AG04450 (cell line): ENCODE results near the gene TAB2. TPM values are rescaled to one million over a fixed set of nuclear protein-coding genes. Genes with fewer than 3 reads are reported as not detected.
"Not testable (repeated sequence)": the region's sequence is repeated elsewhere in the genome, so short reads cannot be mapped to it uniquely, and the experiment has no call there.

Experiments used
- CTCF ChIA-PET: fragments of 300-600, 350-600 bp; formaldehyde crosslinking; extraction: SDS; loops from one replicate; lab custom pipeline; 2022; ENCODE audit warnings: antibody characterized with exemption, inconsistent platforms; lab: Charles Lee
- POLR2A ChIA-PET: fragments of 350-600 bp; formaldehyde crosslinking; extraction: SDS; loops from one replicate; lab custom pipeline; 2021; ENCODE audit warnings: antibody characterized with exemption, inconsistent platforms; lab: Yijun Ruan, JAX
- DNase-seq: peaks from one replicate; pipeline ENCODE4 v3.0.0-alpha.2; 2011; ENCODE audit warnings: low read depth, low spot score
- H3K27ac ChIP-seq: one replicate; pipeline ENCODE4 v1.5.1; 2012; ENCODE audit warnings: low read depth, low read length, control low read depth
- H3K27me3 ChIP-seq: one replicate; pipeline ENCODE4 v1.6.0; 2012; ENCODE audit warnings: low read length; ENCODE audit not compliant: control insufficient read depth, insufficient read depth
- H3K4me3 ChIP-seq: 2 replicates; pipeline ENCODE4 v1.5.1; 2011; ENCODE audit warnings: mild to moderate bottlenecking, low read depth, low read length, control low read depth
- H3K9me3 ChIP-seq: 2 replicates; pipeline ENCODE4 v1.5.1; 2012; ENCODE audit warnings: low read length; ENCODE audit not compliant: control insufficient read depth, insufficient read depth
- CTCF ChIP-seq: IDR thresholded peaks from 2 replicates; pipeline ENCODE4 v1.5.1; 2011; ENCODE audit warnings: low read depth, low read length, control low read depth, inconsistent platforms
- polyA plus RNA-seq: library from polyadenylated mRNA; depleted of rRNA; stranded (reverse); fragments of >200 nt; gene quantifications from 2 replicates; pipeline ENCODE4 v1.2.3, GENCODE V29; 2011; rRNA removed
- small RNA-seq: library from RNA; depleted of rRNA; stranded (forward); fragments of <200 nt; gene quantifications from one replicate; pipeline ENCODE3, GENCODE V24; 2012; ENCODE audit warnings: low read depth; ENCODE audit not compliant: insufficient read length

The TAB2 gene
- polyA plus RNA-seq, 1 experiment, result 61.1 TPM

GRCh38 chr6:149457316-149457884 lies 139.9 kb downstream of the TAB2 start:
- TF ChIP-seq CTCF, result no peak
- Histone ChIP-seq H3K27me3 (no peaks in the 10 kb centered on the region), H3K4me3 (no peak overlapping the region), H3K9me3 (no peaks in the 10 kb centered on the region; the same call in 1 of the 2 replicates), H3K27ac (no peak overlapping the region)
- ChIA-PET CTCF (interaction anchor here (1.1 kb wide), 1 partner anchor 25 kb away, joined by 5 read pairs; no protein-coding TSS in a partner anchor), POLR2A (no interaction called here)
- no peak for DNase-seq

- ChIA-PET CTCF (interaction anchor here (1.1 kb wide), 2 partner anchors 26 to 59 kb away, joined by 3 to 5 read pairs; no protein-coding TSS in a partner anchor), POLR2A (no interaction called here)
- H3K4me3 ChIP-seq, result no peak overlapping the region
- no peak for TF ChIP-seq CTCF
- DNase-seq, result no peak
- no peaks in the 10 kb centered on the region; the same call in 1 of the 2 replicates for H3K9me3 ChIP-seq
- no peaks in the 10 kb centered on the region for H3K27me3 ChIP-seq
- no peak overlapping the region for H3K27ac ChIP-seq
Measured at GRCh38 chr6:149458196-149458595, 140.7 kb downstream of the TAB2 start.

- CTCF ChIA-PET, result interaction anchor here (0.6 to 1.1 kb wide), 2 partner anchors 8 to 58 kb away, joined by 3 read pairs; no protein-coding TSS in a partner anchor
- no peaks in the 10 kb centered on the region; the same call in 1 of the 2 replicates for H3K9me3 ChIP-seq
- no peak overlapping the region for H3K27ac ChIP-seq
- H3K27me3 ChIP-seq, result no peaks in the 10 kb centered on the region
- DNase-seq, result no peak
- H3K4me3 ChIP-seq, result no peak overlapping the region
- POLR2A ChIA-PET, result no interaction called here
- no peak for TF ChIP-seq CTCF
Measured at GRCh38 chr6:149458806-149459205, 141.3 kb downstream of the TAB2 start.

GRCh38 chr6:149459761-149460160 lies 142.2 kb downstream of the TAB2 start:
- no peak overlapping the region for H3K4me3 ChIP-seq
- no peaks in the 10 kb centered on the region for H3K27me3 ChIP-seq
- CTCF ChIA-PET, result interaction anchor here (0.6 kb wide), 1 partner anchor 74 kb away, joined by 4 read pairs; no protein-coding TSS in a partner anchor
- no peak for DNase-seq
- no peak for TF ChIP-seq CTCF
- H3K9me3 ChIP-seq, result no peaks in the 10 kb centered on the region; the same call in 1 of the 2 replicates
- no peak overlapping the region for H3K27ac ChIP-seq
- POLR2A ChIA-PET, result no interaction called here

- POLR2A ChIA-PET, CTCF ChIA-PET, H3K4me3 ChIP-seq, H3K9me3 ChIP-seq, H3K27ac ChIP-seq, DNase-seq, H3K27me3 ChIP-seq: not testable (repeated sequence)
Measured at GRCh38 chr6:149460249-149460648, 142.7 kb downstream of the TAB2 start.

Small RNA genes within 50 kb of the gene (small RNA-seq; reads per million reads assigned to genes)
- not detected for gene RN7SL234P

Other genes with a start within 250 kb of the TAB2 start
- 0.17 TPM in 1 of 2 replicates, not detected in the other for gene SUMO4, start 82.5 kb downstream of the TAB2 start, polyA plus RNA-seq
- 0.01 and 0.02 TPM in 2 replicates for gene ZC3H12D, start 167.3 kb downstream of the TAB2 start, polyA plus RNA-seq
- 12.0 and 14.7 TPM in 2 replicates for gene PPIL4, start 228.3 kb downstream of the TAB2 start, polyA plus RNA-seq
- gene GINM1, start 248.7 kb downstream of the TAB2 start, polyA plus RNA-seq, result 28.3 and 42.0 TPM in 2 replicates